AG04450 (cell line): ENCODE results near the gene MYRFL. TPM values are rescaled to one million over a fixed set of nuclear protein-coding genes. Genes with fewer than 3 reads are reported as not detected.
A peak's percentile ranks its signal among the peaks of the same experiment; 100 is the strongest.

Source experiments
- CTCF ChIA-PET: fragments of 300-600, 350-600 bp; formaldehyde crosslinking; extraction: SDS; loops from one replicate; lab custom pipeline; 2022; ENCODE audit warnings: antibody characterized with exemption, inconsistent platforms; lab: Charles Lee
- POLR2A ChIA-PET: fragments of 350-600 bp; formaldehyde crosslinking; extraction: SDS; loops from one replicate; lab custom pipeline; 2021; ENCODE audit warnings: antibody characterized with exemption, inconsistent platforms; lab: Yijun Ruan, JAX
- DNase-seq: peaks from one replicate; pipeline ENCODE4 v3.0.0-alpha.2; 2011; ENCODE audit warnings: low read depth, low spot score
- H3K27ac ChIP-seq: one replicate; pipeline ENCODE4 v1.5.1; 2012; ENCODE audit warnings: low read depth, low read length, control low read depth
- H3K27me3 ChIP-seq: one replicate; pipeline ENCODE4 v1.6.0; 2012; ENCODE audit warnings: low read length; ENCODE audit not compliant: control insufficient read depth, insufficient read depth
- H3K4me3 ChIP-seq: 2 replicates; pipeline ENCODE4 v1.5.1; 2011; ENCODE audit warnings: mild to moderate bottlenecking, low read depth, low read length, control low read depth
- H3K9me3 ChIP-seq: 2 replicates; pipeline ENCODE4 v1.5.1; 2012; ENCODE audit warnings: low read length; ENCODE audit not compliant: control insufficient read depth, insufficient read depth
- polyA plus RNA-seq: library from polyadenylated mRNA; depleted of rRNA; stranded (reverse); fragments of >200 nt; gene quantifications from 2 replicates; pipeline ENCODE4 v1.2.3, GENCODE V29; 2011
- TF ChIP-seq, protein P1 (sequence below): IDR thresholded peaks from 2 replicates; pipeline ENCODE4 v1.5.1; 2011; ENCODE audit warnings: low read depth, low read length, control low read depth, inconsistent platforms

Gene MYRFL
- polyA plus RNA-seq, 1 experiment: not detected

DNA sequence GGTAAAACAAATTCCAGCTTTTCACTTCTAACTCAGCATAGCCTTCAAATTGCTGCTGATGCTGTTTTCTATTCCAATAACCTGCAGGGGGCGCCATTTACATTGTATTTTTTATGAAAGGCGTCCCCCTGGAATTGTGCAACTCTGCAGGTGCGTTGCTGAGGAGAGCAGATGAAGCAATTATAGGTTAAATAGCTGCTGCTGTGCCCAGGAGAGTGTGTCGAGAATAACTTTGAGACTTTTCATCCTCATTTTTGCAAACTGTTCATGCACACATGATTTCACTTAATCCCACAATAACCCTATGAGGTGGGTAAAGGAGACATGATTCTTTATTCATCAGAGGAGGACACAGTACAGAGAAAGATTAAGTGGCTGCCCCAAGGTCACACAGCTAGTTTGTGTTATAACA is 75.7 kb downstream of the MYRFL start:
- POLR2A ChIA-PET: no interaction called here
- H3K27ac ChIP-seq: no peak overlapping the region
- CTCF ChIA-PET: interaction anchor here (0.6 to 7.2 kb wide), 73 partner anchors 8 to 831 kb away, joined by 3 to 96 read pairs (median 4); no protein-coding TSS in a partner anchor
- no peak overlapping the region for H3K4me3 ChIP-seq
- H3K27me3 ChIP-seq: no peaks in the 10 kb centered on the region
- DNase-seq: no peak
- TF ChIP-seq, protein P1, sequence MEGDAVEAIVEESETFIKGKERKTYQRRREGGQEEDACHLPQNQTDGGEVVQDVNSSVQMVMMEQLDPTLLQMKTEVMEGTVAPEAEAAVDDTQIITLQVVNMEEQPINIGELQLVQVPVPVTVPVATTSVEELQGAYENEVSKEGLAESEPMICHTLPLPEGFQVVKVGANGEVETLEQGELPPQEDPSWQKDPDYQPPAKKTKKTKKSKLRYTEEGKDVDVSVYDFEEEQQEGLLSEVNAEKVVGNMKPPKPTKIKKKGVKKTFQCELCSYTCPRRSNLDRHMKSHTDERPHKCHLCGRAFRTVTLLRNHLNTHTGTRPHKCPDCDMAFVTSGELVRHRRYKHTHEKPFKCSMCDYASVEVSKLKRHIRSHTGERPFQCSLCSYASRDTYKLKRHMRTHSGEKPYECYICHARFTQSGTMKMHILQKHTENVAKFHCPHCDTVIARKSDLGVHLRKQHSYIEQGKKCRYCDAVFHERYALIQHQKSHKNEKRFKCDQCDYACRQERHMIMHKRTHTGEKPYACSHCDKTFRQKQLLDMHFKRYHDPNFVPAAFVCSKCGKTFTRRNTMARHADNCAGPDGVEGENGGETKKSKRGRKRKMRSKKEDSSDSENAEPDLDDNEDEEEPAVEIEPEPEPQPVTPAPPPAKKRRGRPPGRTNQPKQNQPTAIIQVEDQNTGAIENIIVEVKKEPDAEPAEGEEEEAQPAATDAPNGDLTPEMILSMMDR: peak; percentile 76
- no peaks in the 10 kb centered on the region for H3K9me3 ChIP-seq

DNA sequence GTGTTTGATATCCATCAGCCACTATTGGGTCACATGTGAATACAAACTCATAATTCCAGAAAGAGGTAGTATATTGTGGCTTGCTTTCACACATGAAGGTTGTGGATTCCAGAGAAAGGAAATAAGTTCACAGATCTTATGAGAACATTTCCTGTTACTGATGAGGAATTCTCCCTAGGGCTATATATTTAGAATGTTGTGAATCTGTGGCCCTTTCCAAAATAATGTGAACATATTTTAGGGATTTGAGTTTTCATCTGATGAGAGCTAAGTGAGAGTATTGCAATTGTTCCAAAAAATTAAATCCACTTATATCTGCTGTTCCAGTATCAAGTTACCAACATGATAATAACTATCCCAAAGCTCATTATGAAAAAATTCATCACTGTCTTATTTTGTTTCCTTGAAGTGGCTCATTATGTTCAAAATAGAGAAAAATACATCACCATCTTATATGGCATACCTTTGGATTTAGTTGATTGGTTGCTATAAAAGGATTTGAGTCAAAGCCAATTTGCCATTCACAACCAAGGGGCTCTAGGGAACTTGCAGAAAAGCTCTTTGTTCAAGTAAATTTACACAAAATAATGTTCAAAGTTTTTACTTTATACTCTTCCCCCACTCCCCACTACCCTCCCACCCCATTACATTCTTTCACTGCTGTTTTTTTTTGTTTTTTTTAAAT is 76.3 kb downstream of the MYRFL start:
- no peak for DNase-seq

DNA sequence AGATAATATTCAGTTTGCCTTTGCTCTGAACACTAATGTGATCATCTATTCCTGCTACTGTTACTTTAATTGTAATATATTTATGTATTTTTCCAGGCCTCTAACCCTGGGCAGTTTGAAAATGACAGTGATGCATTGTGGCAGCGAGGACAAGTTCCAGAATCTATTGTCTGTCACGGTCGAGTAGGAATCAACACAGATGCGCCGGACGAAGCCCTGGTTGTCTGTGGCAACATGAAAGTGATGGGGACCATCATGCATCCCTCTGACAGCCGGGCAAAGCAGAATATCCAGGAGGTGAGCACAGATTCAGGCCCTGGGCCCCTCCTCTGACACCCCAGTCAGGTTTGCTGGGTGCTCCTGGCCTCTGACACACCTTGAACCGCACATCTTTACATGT is 78.5 kb downstream of the MYRFL start:
- POLR2A ChIA-PET: no interaction called here

More for the DNA sequence above, 76.3 kb downstream of the MYRFL start:
- ChIA-PET POLR2A (no interaction called here), CTCF (interaction anchor here (0.6 to 7.2 kb wide), 52 partner anchors 7 to 949 kb away, joined by 3 to 96 read pairs (median 4); no protein-coding TSS in a partner anchor)
- TF ChIP-seq, protein P1: no peak
- Histone ChIP-seq H3K27ac (no peak overlapping the region), H3K4me3 (no peak overlapping the region), H3K27me3 (no peaks in the 10 kb centered on the region), H3K9me3 (no peaks in the 10 kb centered on the region)

DNA sequence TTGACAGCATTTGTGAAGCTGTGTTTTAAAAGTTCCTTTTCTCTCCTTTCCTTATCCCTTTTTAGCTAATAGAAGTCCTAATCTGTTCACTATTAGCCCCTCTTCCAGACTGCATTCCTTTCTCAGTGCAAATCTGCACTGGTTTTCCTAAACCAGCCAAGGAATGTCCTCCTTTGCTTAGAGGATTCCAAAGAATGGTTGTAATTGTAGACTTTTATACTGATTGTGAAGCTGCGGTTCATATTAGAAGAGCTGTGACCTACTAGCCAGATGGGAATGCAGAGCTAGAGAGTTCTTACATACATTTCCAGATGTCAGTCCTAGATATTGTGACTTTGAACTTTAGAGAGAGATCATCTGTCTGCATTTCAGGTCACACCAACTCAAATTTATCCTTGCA is 79.8 kb downstream of the MYRFL start:
- CTCF ChIA-PET: interaction anchor here (0.8 to 7.2 kb wide), 4 partner anchors 14 to 815 kb away, joined by 3 to 96 read pairs (median 5); no protein-coding TSS in a partner anchor
- DNase-seq: no peak
- TF ChIP-seq, protein P1: no peak
- H3K27me3 ChIP-seq: no peaks in the 10 kb centered on the region
- H3K4me3 ChIP-seq: no peak overlapping the region
- H3K27ac ChIP-seq: no peak overlapping the region
- no peaks in the 10 kb centered on the region for H3K9me3 ChIP-seq
- POLR2A ChIA-PET: no interaction called here

More for the DNA sequence above, 78.5 kb downstream of the MYRFL start:
- DNase-seq: no peak
- H3K27ac ChIP-seq: no peak overlapping the region
- H3K9me3 ChIP-seq: no peaks in the 10 kb centered on the region
- TF ChIP-seq, protein P1: no peak
- no peaks in the 10 kb centered on the region for H3K27me3 ChIP-seq
- no peak overlapping the region for H3K4me3 ChIP-seq
- CTCF ChIA-PET: interaction anchor here (0.5 to 7.2 kb wide), 4 partner anchors 24 to 816 kb away, joined by 5 to 96 read pairs (median 34); no protein-coding TSS in a partner anchor

- TF ChIP-seq, protein P1: no peak
- CTCF ChIA-PET: interaction anchor here (1.2 to 1.7 kb wide), 2 partner anchors 26 to 670 kb away, joined by 5 read pairs; no protein-coding TSS in a partner anchor
- no peak for DNase-seq
- H3K9me3 ChIP-seq: no peaks in the 10 kb centered on the region
- no peak overlapping the region for H3K27ac ChIP-seq
- H3K27me3 ChIP-seq: no peaks in the 10 kb centered on the region
- POLR2A ChIA-PET: no interaction called here
- no peak overlapping the region for H3K4me3 ChIP-seq
Measured at GRCh38 chr12:69905801-69906200, 80.8 kb downstream of the MYRFL start.
